GM12892 (cell line): ENCODE measurements around the gene IGLON5.

Experiments used
- POLR2A ChIP-seq: IDR thresholded peaks from 2 replicates; pipeline ENCODE4 v1.6.1; 2011; ENCODE audit warnings: low read depth, low read length, control low read depth
- POLR2AphosphoS5 ChIP-seq: IDR thresholded peaks from 2 replicates; pipeline ENCODE4 v1.6.1; 2011; ENCODE audit warnings: low read depth, low read length, control low read depth
- TAF1 ChIP-seq: IDR thresholded peaks from 2 replicates; pipeline ENCODE4 v1.6.1; 2011; ENCODE audit warnings: low read depth, mild to moderate bottlenecking, control low read depth, low read length, borderline replicate concordance

GRCh38 chr19:51345076-51345620, 33.7 kb downstream of the IGLON5 start:
- TF ChIP-seq POLR2AphosphoS5 (no peak), POLR2A (no peak), TAF1 (no peak)
